SK-N-MC (cell line): ENCODE results near the gene POR.
"Not testable (repeated sequence)": the region's sequence is repeated elsewhere in the genome, so short reads cannot be mapped to it uniquely, and the experiment has no call there.

Experiments
- DNase-seq: peaks from one replicate; pipeline ENCODE4 v3.0.0-alpha.2; 2011; ENCODE audit warnings: low read depth, low spot score
- H3K27ac ChIP-seq: fragments of 200-600 bp; sonication (generic); 2 replicates; pipeline ENCODE4 v1.5.1; 2016; ENCODE audit warnings: mixed run types
- H3K36me3 ChIP-seq: fragments of 200-600 bp; sonication (generic); 2 replicates; pipeline ENCODE4 v1.6.1; 2017; ENCODE audit warnings: antibody characterized with exemption, low read length, mixed read lengths; ENCODE audit not compliant: insufficient read depth
- H3K4me3 ChIP-seq: fragments of 200-600 bp; sonication (generic); 2 replicates; pipeline ENCODE4 v1.5.1; 2016
- H3K9ac ChIP-seq: fragments of 200-600 bp; sonication (generic); 2 replicates; pipeline ENCODE4 v1.8.0; 2017; ENCODE audit warnings: mixed run types, mixed read lengths; ENCODE audit not compliant: insufficient read length
- H3K9me3 ChIP-seq: fragments of 200-600 bp; sonication (generic); 2 replicates; pipeline ENCODE4 v1.6.1; 2017; ENCODE audit warnings: low read depth, mild to moderate bottlenecking, antibody characterized with exemption, low read length, moderate library complexity, mixed read lengths
- EZH2 ChIP-seq: fragments of 200-600 bp; sonication (generic); IDR thresholded peaks from one replicate; pipeline ENCODE4 v1.6.1; 2017; ENCODE audit warnings: antibody characterized with exemption
- FOXP2 ChIP-seq: optimal IDR thresholded peaks from 2 replicates; pipeline ENCODE3; 2011; ENCODE audit warnings: mild to moderate bottlenecking, moderate library complexity; ENCODE audit not compliant: insufficient read depth; ENCODE audit errors: extremely low read length, control extremely low read depth
- POLR2AphosphoS5 ChIP-seq: IDR thresholded peaks from 2 replicates; pipeline ENCODE4 v1.6.1; 2012; ENCODE audit warnings: mild to moderate bottlenecking, low read depth, low read length, borderline replicate concordance

POR gene

DNA sequence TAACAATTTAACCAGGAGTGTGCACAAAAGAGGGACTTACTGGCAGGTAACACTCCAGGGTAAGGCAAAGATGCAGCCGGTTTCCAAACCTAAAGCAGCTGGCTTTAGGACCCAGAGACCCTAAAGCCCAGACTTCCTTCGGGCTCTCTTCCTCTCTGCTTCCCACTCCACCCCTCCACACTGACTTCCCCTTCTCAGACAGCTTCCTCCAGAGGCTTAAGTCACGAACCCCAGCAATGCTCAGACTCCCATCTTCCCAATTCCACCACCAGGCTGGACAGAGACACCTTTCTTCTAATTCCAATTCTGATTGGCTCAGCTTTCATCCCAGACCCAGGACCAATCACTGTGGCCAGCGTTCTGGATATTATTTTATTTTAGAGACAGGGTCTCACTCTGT is 108.0 kb downstream of the POR start:
- H3K9me3 ChIP-seq: no peaks in the 10 kb centered on the region
- H3K36me3 ChIP-seq: no peaks in the 10 kb centered on the region
- no peak for TF ChIP-seq EZH2
- no peak for TF ChIP-seq POLR2AphosphoS5
- TF ChIP-seq FOXP2: no peak
- no peak for DNase-seq
- H3K27ac ChIP-seq: no peak overlapping the region
- no peak overlapping the region for H3K4me3 ChIP-seq
- H3K9ac ChIP-seq: no peak overlapping the region

DNA sequence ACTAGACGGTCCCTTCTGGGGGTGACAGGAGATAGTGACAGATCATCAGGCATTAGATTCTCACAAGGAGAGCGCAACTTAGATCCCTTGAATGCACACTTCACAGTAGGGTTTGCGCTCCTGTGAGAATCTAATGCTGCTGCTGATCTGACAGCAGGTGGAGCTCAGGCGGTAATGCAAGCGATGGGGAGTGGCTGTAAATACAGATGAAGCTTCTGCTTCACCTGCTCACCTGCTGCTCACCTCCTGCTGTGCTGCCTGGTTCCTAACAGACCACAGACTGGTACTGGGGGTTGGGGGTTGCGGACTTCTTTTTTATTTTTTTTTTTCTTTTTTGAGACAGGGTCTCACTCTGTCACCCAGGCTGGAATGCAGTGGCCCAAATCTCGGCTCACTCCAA is 114.7 kb downstream of the POR start:
- H3K27ac ChIP-seq, DNase-seq, H3K9ac ChIP-seq, H3K9me3 ChIP-seq, H3K4me3 ChIP-seq, H3K36me3 ChIP-seq: not testable (repeated sequence)

DNA sequence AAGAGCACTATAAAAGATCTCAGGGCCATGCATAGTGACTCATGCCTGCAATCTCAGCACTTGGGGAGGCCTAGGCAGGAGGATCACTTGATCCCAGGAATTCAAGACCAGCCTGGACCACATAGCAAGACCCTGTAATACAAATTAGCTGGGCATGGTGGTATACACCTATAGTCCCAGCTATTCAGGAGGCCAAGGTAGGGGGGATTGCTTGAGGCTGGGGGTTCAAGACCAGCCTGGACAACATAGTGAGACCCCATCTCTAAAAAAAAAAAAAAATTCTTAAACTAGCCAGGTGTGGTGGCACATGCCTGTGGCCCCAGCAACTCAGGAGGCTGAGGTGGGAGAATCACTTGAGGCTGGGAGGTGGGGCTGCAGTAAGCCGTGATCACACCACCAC is 117.0 kb downstream of the POR start:
- Histone ChIP-seq H3K36me3 (no peaks in the 10 kb centered on the region), H3K27ac (no peak overlapping the region), H3K4me3 (no peak overlapping the region), H3K9me3 (no peaks in the 10 kb centered on the region), H3K9ac (no peak overlapping the region)
- DNase-seq: no peak
- no peak for TF ChIP-seq FOXP2
- no peak for TF ChIP-seq POLR2AphosphoS5
- TF ChIP-seq EZH2: no peak
